HG03175 (cell line): ENCODE results near the gene URI1.

ENCODE experiments used
- ATAC-seq: cut with Tn5 transposase; IDR thresholded peaks from one replicate; pipeline ENCODE4 v1.9.1; 2021; ENCODE audit warnings: mild to moderate bottlenecking, moderate library complexity; ENCODE audit not compliant: unreplicated experiment

The URI1 gene

GRCh38 chr19:30052122-30053075 lies 110.4 kb downstream of the URI1 start:
- ATAC-seq, result no peak

- no peak for ATAC-seq
Measured at GRCh38 chr19:30053558-30053957, 111.5 kb downstream of the URI1 start.

- no peak for ATAC-seq
Measured at GRCh38 chr19:30054210-30054609, 112.2 kb downstream of the URI1 start.

- no peak for ATAC-seq
Measured at GRCh38 chr19:30056580-30056979, 114.5 kb downstream of the URI1 start.

- no peak for ATAC-seq
Measured at GRCh38 chr19:30059741-30060457, 117.9 kb downstream of the URI1 start.

- no peak for ATAC-seq
Measured at GRCh38 chr19:30060531-30061222, 118.6 kb downstream of the URI1 start.

GRCh38 chr19:30061223-30062064 lies 119.4 kb downstream of the URI1 start:
- no peak for ATAC-seq

- ATAC-seq, result no peak
Measured at GRCh38 chr19:30062065-30062906, 120.2 kb downstream of the URI1 start.

- ATAC-seq, result no peak
Measured at GRCh38 chr19:30062907-30063649, 121.0 kb downstream of the URI1 start.

GRCh38 chr19:30063650-30064347 lies 121.8 kb downstream of the URI1 start:
- ATAC-seq, result no peak

GRCh38 chr19:30064348-30064699 lies 122.3 kb downstream of the URI1 start:
- no peak for ATAC-seq

- no peak for ATAC-seq
Measured at GRCh38 chr19:30064771-30065494, 122.9 kb downstream of the URI1 start.

- ATAC-seq, result no peak
Measured at GRCh38 chr19:30065680-30066606, 123.9 kb downstream of the URI1 start.
